Measurements from ENCODE around the gene C4orf33. TPM values are rescaled to one million over a fixed set of nuclear protein-coding genes. Genes with fewer than 3 reads are reported as not detected.

Gene C4orf33
- total RNA-seq, 1 experiment from 2014 or later, result 4.7 TPM

- ChIA-PET POLR2A (ENCODE audit: low non-redundant PET) (no interaction called here), CTCF (no interaction called here)
- no peak overlapping the region for H3K4me3 ChIP-seq (ENCODE audit: low read depth, low read length, poor library complexity, severe bottlenecking)
- H3K27me3 ChIP-seq (replicated peaks; ENCODE audit: insufficient read depth, low read depth, low read length, poor library complexity), result no peaks in the 10 kb centered on the region
- DNase-seq (ENCODE audit: low spot score), result no peak
- H3K27ac ChIP-seq (ENCODE audit: low read depth, low read length, poor library complexity, severe bottlenecking), result no peak overlapping the region
- no peaks in the 10 kb centered on the region for H3K36me3 ChIP-seq (ENCODE audit: insufficient read depth, low read length, poor library complexity, severe bottlenecking)
- no TSS peak for BruUV-seq (replicated peaks)
- intact Hi-C loops (cut with micrococcal nuclease; ENCODE audit: unreplicated experiment), result no loop called here
- TF ChIP-seq EZH2 (IDR thresholded peaks at IDR 0.05; ENCODE audit: borderline replicate concordance, low read depth, low read length, poor library complexity, severe bottlenecking), result no peak
- TF ChIP-seq CTCF (conservative IDR thresholded peaks at IDR 0.05; ENCODE audit: low read depth, low read length), result no peak; the same call in 1 of the 2 replicates
- no peaks in the 10 kb centered on the region for H3K4me1 ChIP-seq (ENCODE audit: insufficient read depth, low read length, poor library complexity, severe bottlenecking)
- no peaks in the 10 kb centered on the region for H3K9me3 ChIP-seq (ENCODE audit: low read depth, low read length, poor library complexity, severe bottlenecking)
These were observed 44.6 kb downstream of the C4orf33 start for GRCh38 chr4:129140521-129140920.

GRCh38 chr4:129143359-129143758, 47.4 kb downstream of the C4orf33 start:
- no peak overlapping the region for H3K4me3 ChIP-seq (ENCODE audit: low read depth, low read length, poor library complexity, severe bottlenecking)
- intact Hi-C loops (cut with micrococcal nuclease; ENCODE audit: unreplicated experiment), result no loop called here
- no peak overlapping the region for H3K27ac ChIP-seq (ENCODE audit: low read depth, low read length, poor library complexity, severe bottlenecking)
- CTCF ChIA-PET, result no interaction called here
- no peaks in the 10 kb centered on the region for H3K9me3 ChIP-seq (ENCODE audit: low read depth, low read length, poor library complexity, severe bottlenecking)
- BruUV-seq (replicated peaks), result no TSS peak
- H3K36me3 ChIP-seq (ENCODE audit: insufficient read depth, low read length, poor library complexity, severe bottlenecking), result no peaks in the 10 kb centered on the region
- TF ChIP-seq EZH2 (IDR thresholded peaks at IDR 0.05; ENCODE audit: borderline replicate concordance, low read depth, low read length, poor library complexity, severe bottlenecking), result no peak
- no peak for TF ChIP-seq CTCF (conservative IDR thresholded peaks at IDR 0.05; ENCODE audit: low read depth, low read length)
- H3K4me1 ChIP-seq (ENCODE audit: insufficient read depth, low read length, poor library complexity, severe bottlenecking), result no peaks in the 10 kb centered on the region
- no peaks in the 10 kb centered on the region for H3K27me3 ChIP-seq (replicated peaks; ENCODE audit: insufficient read depth, low read depth, low read length, poor library complexity)
- POLR2A ChIA-PET (ENCODE audit: low non-redundant PET), result no interaction called here
- no peak for DNase-seq (ENCODE audit: low spot score)

- intact Hi-C loops (cut with micrococcal nuclease; ENCODE audit: unreplicated experiment), result no loop called here
- Histone ChIP-seq H3K27ac (ENCODE audit: low read depth, low read length, poor library complexity, severe bottlenecking) (no peak overlapping the region), H3K9me3 (ENCODE audit: low read depth, low read length, poor library complexity, severe bottlenecking) (no peaks in the 10 kb centered on the region), H3K4me3 (ENCODE audit: low read depth, low read length, poor library complexity, severe bottlenecking) (no peak overlapping the region), H3K27me3 (replicated peaks; ENCODE audit: insufficient read depth, low read depth, low read length, poor library complexity) (no peaks in the 10 kb centered on the region), H3K4me1 (ENCODE audit: insufficient read depth, low read length, poor library complexity, severe bottlenecking) (no peaks in the 10 kb centered on the region), H3K36me3 (ENCODE audit: insufficient read depth, low read length, poor library complexity, severe bottlenecking) (no peaks in the 10 kb centered on the region)
- DNase-seq (ENCODE audit: low spot score), result no peak
- CTCF ChIA-PET, result no interaction called here
- BruUV-seq (replicated peaks), result no TSS peak
- TF ChIP-seq CTCF (conservative IDR thresholded peaks at IDR 0.05; ENCODE audit: low read depth, low read length) (no peak), EZH2 (IDR thresholded peaks at IDR 0.05; ENCODE audit: borderline replicate concordance, low read depth, low read length, poor library complexity, severe bottlenecking) (no peak)
- POLR2A ChIA-PET (ENCODE audit: low non-redundant PET), result no interaction called here
These were observed 48.8 kb downstream of the C4orf33 start for GRCh38 chr4:129144755-129145206.

Measured in A673 (cell line).